ENCODE results near the gene RMI1.
A peak's percentile ranks its signal among the peaks of the same experiment; 100 is the strongest.
"Not testable (repeated sequence)": the region's sequence is repeated elsewhere in the genome, so short reads cannot be mapped to it uniquely, and the experiment has no call there.

Gene RMI1

GRCh38 chr9:83935276-83935935 lies 45.2 kb upstream of the RMI1 start:
- POLR2A ChIA-PET, result no interaction called here

GRCh38 chr9:83936523-83936922 lies 44.1 kb upstream of the RMI1 start:
- POLR2A ChIA-PET, result no interaction called here

More at GRCh38 chr9:83935276-83935935, 45.2 kb upstream of the RMI1 start:
- no peak overlapping the region for H3K27ac ChIP-seq (ENCODE audit: insufficient read depth in 1 of 2, low read depth in 1 of 2, low read length in 2 of 2, poor library complexity in 1 of 2, severe bottlenecking in 2 of 2)
- CTCF ChIA-PET, result interaction anchor here (0.9 to 3.1 kb wide), 8 partner anchors 9 to 380 kb away, joined by 3 to 23 read pairs (median 3); no protein-coding TSS in a partner anchor
- no peaks in the 10 kb centered on the region for H3K27me3 ChIP-seq (replicated peaks in 2 of 5; ENCODE audit: control insufficient read depth in 4 of 5, insufficient read depth in 5 of 5, low read length in 4 of 5)
- H3K4me3 ChIP-seq (ENCODE audit: control insufficient read depth in 1 of 7, extremely low read depth in 1 of 7, insufficient read depth in 4 of 7, low read depth in 2 of 7, low read length in 6 of 7), result no peak overlapping the region
- 83% methylated on average over 1 of the region's 3 CpGs for WGBS (ENCODE audit: insufficient coverage)
- DNase-seq, result peak in 1 of 3 donors; percentile 23
- peaks cover 7 to 36% (median 27%) of the 10 kb centered on the region in 4 experiments for H3K4me1 ChIP-seq (ENCODE audit: control extremely low read depth in 1 of 4, control insufficient read depth in 4 of 4, insufficient read depth in 4 of 4, low read length in 3 of 4)
- H3K36me3 ChIP-seq (ENCODE audit: control insufficient read depth in 4 of 4, insufficient read depth in 4 of 4, low read length in 3 of 4), result peaks cover 0 to 7% (median 5%) of the 10 kb centered on the region in 4 experiments
- no peaks in the 10 kb centered on the region for H3K9me3 ChIP-seq (ENCODE audit: control extremely low read depth in 1 of 5, control insufficient read depth in 4 of 5, insufficient read depth in 2 of 5, low read depth in 1 of 5, low read length in 4 of 5)

GRCh38 chr9:83937861-83938455 lies 42.6 kb upstream of the RMI1 start:
- no peaks in the 10 kb centered on the region for H3K27me3 ChIP-seq (replicated peaks in 2 of 5; ENCODE audit: control insufficient read depth in 4 of 5, insufficient read depth in 5 of 5, low read length in 4 of 5)
- H3K36me3 ChIP-seq (ENCODE audit: control insufficient read depth in 4 of 4, insufficient read depth in 4 of 4, low read length in 3 of 4), result peaks cover 0 to 8% (median 7%) of the 10 kb centered on the region in 4 experiments
- peak; percentile 61 to 79 (median 75) for DNase-seq
- POLR2A ChIA-PET, result no interaction called here
- no peak overlapping the region for H3K4me3 ChIP-seq (ENCODE audit: control insufficient read depth in 1 of 7, extremely low read depth in 1 of 7, insufficient read depth in 4 of 7, low read depth in 2 of 7, low read length in 6 of 7)
- WGBS (ENCODE audit: insufficient coverage), result no CpG with 5 or more reads among the region's 1 CpG
- CTCF ChIA-PET, result interaction anchor here (0.7 to 3.1 kb wide), 16 partner anchors 12 to 381 kb away, joined by 3 to 23 read pairs (median 5); no protein-coding TSS in a partner anchor
- H3K27ac ChIP-seq (ENCODE audit: insufficient read depth in 1 of 2, low read depth in 1 of 2, low read length in 2 of 2, poor library complexity in 1 of 2, severe bottlenecking in 2 of 2), result no peak overlapping the region
- H3K4me1 ChIP-seq (ENCODE audit: control extremely low read depth in 1 of 4, control insufficient read depth in 4 of 4, insufficient read depth in 4 of 4, low read length in 3 of 4), result peaks cover 5 to 24% (median 16%) of the 10 kb centered on the region in 4 experiments
- H3K9me3 ChIP-seq (ENCODE audit: control extremely low read depth in 1 of 5, control insufficient read depth in 4 of 5, insufficient read depth in 2 of 5, low read depth in 1 of 5, low read length in 4 of 5), result no peaks in the 10 kb centered on the region

More at GRCh38 chr9:83936523-83936922, 44.1 kb upstream of the RMI1 start:
- 89% methylated on average over 5 of the region's 6 CpGs for WGBS (ENCODE audit: insufficient coverage)
- Histone ChIP-seq H3K9me3 (ENCODE audit: control extremely low read depth in 1 of 5, control insufficient read depth in 4 of 5, insufficient read depth in 2 of 5, low read depth in 1 of 5, low read length in 4 of 5) (no peaks in the 10 kb centered on the region), H3K27me3 (replicated peaks in 2 of 5; ENCODE audit: control insufficient read depth in 4 of 5, insufficient read depth in 5 of 5, low read length in 4 of 5) (no peaks in the 10 kb centered on the region), H3K4me1 (ENCODE audit: control extremely low read depth in 1 of 4, control insufficient read depth in 4 of 4, insufficient read depth in 4 of 4, low read length in 3 of 4) (peaks cover 6 to 31% (median 20%) of the 10 kb centered on the region in 4 experiments), H3K36me3 (ENCODE audit: control insufficient read depth in 4 of 4, insufficient read depth in 4 of 4, low read length in 3 of 4) (peaks cover 0 to 8% (median 5%) of the 10 kb centered on the region in 4 experiments), H3K4me3 (ENCODE audit: control insufficient read depth in 1 of 7, extremely low read depth in 1 of 7, insufficient read depth in 4 of 7, low read depth in 2 of 7, low read length in 6 of 7) (no peak overlapping the region), H3K27ac (ENCODE audit: insufficient read depth in 1 of 2, low read depth in 1 of 2, low read length in 2 of 2, poor library complexity in 1 of 2, severe bottlenecking in 2 of 2) (no peak overlapping the region)
- DNase-seq, result no peak
- CTCF ChIA-PET, result interaction anchor here (0.9 to 3.1 kb wide), 12 partner anchors 14 to 379 kb away, joined by 3 to 23 read pairs (median 4); no protein-coding TSS in a partner anchor

- ChIA-PET POLR2A (no interaction called here), CTCF (interaction anchor here (0.7 to 2.4 kb wide), 4 partner anchors 22 to 320 kb away, joined by 3 to 7 read pairs (median 4); no protein-coding TSS in a partner anchor)
Measured at GRCh38 chr9:83940590-83941303, 39.9 kb upstream of the RMI1 start.

GRCh38 chr9:83948096-83948495 lies 32.5 kb upstream of the RMI1 start:
- H3K36me3 ChIP-seq (ENCODE audit: control insufficient read depth in 4 of 4, insufficient read depth in 4 of 4, low read length in 3 of 4); POLR2A ChIA-PET; H3K27ac ChIP-seq (ENCODE audit: insufficient read depth in 1 of 2, low read depth in 1 of 2, low read length in 2 of 2, poor library complexity in 1 of 2, severe bottlenecking in 2 of 2); H3K4me1 ChIP-seq (ENCODE audit: control extremely low read depth in 1 of 4, control insufficient read depth in 4 of 4, insufficient read depth in 4 of 4, low read length in 3 of 4); H3K9me3 ChIP-seq (ENCODE audit: control extremely low read depth in 1 of 5, control insufficient read depth in 4 of 5, insufficient read depth in 2 of 5, low read depth in 1 of 5, low read length in 4 of 5); H3K27me3 ChIP-seq (replicated peaks in 2 of 5; ENCODE audit: control insufficient read depth in 4 of 5, insufficient read depth in 5 of 5, low read length in 4 of 5); CTCF ChIA-PET; DNase-seq; H3K4me3 ChIP-seq (ENCODE audit: control insufficient read depth in 1 of 7, extremely low read depth in 1 of 7, insufficient read depth in 4 of 7, low read depth in 2 of 7, low read length in 6 of 7): not testable (repeated sequence)
- 95% methylated on average over 13 of the region's 39 CpGs for WGBS (ENCODE audit: insufficient coverage)

More at GRCh38 chr9:83940590-83941303, 39.9 kb upstream of the RMI1 start:
- Histone ChIP-seq H3K9me3 (ENCODE audit: control extremely low read depth in 1 of 5, control insufficient read depth in 4 of 5, insufficient read depth in 2 of 5, low read depth in 1 of 5, low read length in 4 of 5) (no peaks in the 10 kb centered on the region), H3K36me3 (ENCODE audit: control insufficient read depth in 4 of 4, insufficient read depth in 4 of 4, low read length in 3 of 4) (peaks cover 0 to 10% (median 7%) of the 10 kb centered on the region in 4 experiments), H3K27ac (ENCODE audit: insufficient read depth in 1 of 2, low read depth in 1 of 2, low read length in 2 of 2, poor library complexity in 1 of 2, severe bottlenecking in 2 of 2) (no peak overlapping the region), H3K4me1 (ENCODE audit: control extremely low read depth in 1 of 4, control insufficient read depth in 4 of 4, insufficient read depth in 4 of 4, low read length in 3 of 4) (peaks cover 0 to 6% (median 4%) of the 10 kb centered on the region in 4 experiments), H3K27me3 (replicated peaks in 2 of 5; ENCODE audit: control insufficient read depth in 4 of 5, insufficient read depth in 5 of 5, low read length in 4 of 5) (no peaks in the 10 kb centered on the region), H3K4me3 (ENCODE audit: control insufficient read depth in 1 of 7, extremely low read depth in 1 of 7, insufficient read depth in 4 of 7, low read depth in 2 of 7, low read length in 6 of 7) (no peak overlapping the region)
- no peak for DNase-seq
- 88% methylated on average over 4 of the region's 5 CpGs for WGBS (ENCODE audit: insufficient coverage)

GRCh38 chr9:83956086-83956435 lies 24.5 kb upstream of the RMI1 start:
- no peaks in the 10 kb centered on the region for H3K27me3 ChIP-seq (replicated peaks in 2 of 5; ENCODE audit: control insufficient read depth in 4 of 5, insufficient read depth in 5 of 5, low read length in 4 of 5)
- CTCF ChIA-PET, result no interaction called here
- H3K9me3 ChIP-seq (ENCODE audit: control extremely low read depth in 1 of 5, control insufficient read depth in 4 of 5, insufficient read depth in 2 of 5, low read depth in 1 of 5, low read length in 4 of 5), result no peaks in the 10 kb centered on the region

More at GRCh38 chr9:83956086-83956435, 24.5 kb upstream of the RMI1 start:
- Histone ChIP-seq H3K4me3 (ENCODE audit: control insufficient read depth in 1 of 7, extremely low read depth in 1 of 7, insufficient read depth in 4 of 7, low read depth in 2 of 7, low read length in 6 of 7) (peak overlapping the region; percentile 35 to 81 (median 71)), H3K27ac (ENCODE audit: insufficient read depth in 1 of 2, low read depth in 1 of 2, low read length in 2 of 2, poor library complexity in 1 of 2, severe bottlenecking in 2 of 2) (peak overlapping the region in 1 of 2 experiments; percentile 74), H3K4me1 (ENCODE audit: control extremely low read depth in 1 of 4, control insufficient read depth in 4 of 4, insufficient read depth in 4 of 4, low read length in 3 of 4) (peaks cover 5 to 19% (median 10%) of the 10 kb centered on the region in 4 experiments), H3K36me3 (ENCODE audit: control insufficient read depth in 4 of 4, insufficient read depth in 4 of 4, low read length in 3 of 4) (no peaks in the 10 kb centered on the region)
- peak; percentile 53 to 87 (median 83) for DNase-seq
- POLR2A ChIA-PET, result no interaction called here
- 0% methylated on average over 23 of the region's 23 CpGs for WGBS (ENCODE audit: insufficient coverage)
